ENCODE measurements around the gene PPM1J.
"Not testable (repeated sequence)": the region's sequence is repeated elsewhere in the genome, so short reads cannot be mapped to it uniquely, and the experiment has no call there.

PPM1J gene

DNA sequence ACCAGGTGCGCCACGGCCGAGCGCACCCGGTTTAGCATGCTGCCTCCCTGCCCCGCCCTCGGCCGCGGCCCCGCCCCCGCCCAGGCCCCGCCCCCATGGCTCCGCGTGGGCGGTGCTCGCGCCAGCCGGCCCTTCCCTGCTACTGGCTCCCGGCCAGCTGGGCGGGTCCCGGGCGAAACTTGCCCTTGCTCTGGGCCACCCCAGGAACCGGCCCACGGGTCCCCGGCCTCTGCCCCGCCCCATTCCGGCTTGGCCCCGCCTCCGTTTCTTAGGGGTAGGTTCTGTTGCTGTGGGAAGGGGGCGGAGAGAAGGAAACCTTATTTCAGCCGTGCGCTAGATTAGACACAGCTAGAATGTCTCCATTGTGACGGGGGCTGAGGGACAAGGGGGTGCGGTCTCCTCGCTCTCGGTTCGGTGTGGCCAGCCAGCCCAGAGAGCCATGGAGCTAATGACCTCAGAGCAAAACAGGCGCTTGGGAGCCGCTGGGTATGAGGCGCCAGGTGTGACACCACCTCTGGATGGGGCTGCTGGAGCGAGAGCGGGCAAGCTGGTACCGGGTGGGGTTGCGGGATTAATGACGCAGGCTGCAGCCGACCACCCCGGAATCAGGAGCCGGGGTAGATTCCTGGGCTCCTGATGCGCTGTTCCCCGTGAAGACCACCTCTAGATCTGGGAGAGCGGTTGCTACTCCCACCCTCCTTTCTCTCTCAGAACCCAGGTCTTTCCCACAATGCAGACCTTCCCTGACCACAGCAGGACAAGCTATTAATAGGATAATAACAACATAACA lies at the start of gene PPM1J:
Gene PPM1J (minus strand): TSS at position 69 of the 790 bp plus-strand sequence. CDS start 31 bp downstream, at position 38.
- peak; percentile 79 for DNase-seq (ENCODE audit: low spot score)

- DNase-seq (ENCODE audit: low spot score): no peak
These were observed 47.7 kb upstream of the PPM1J start for GRCh38 chr1:112762541-112763500.

GRCh38 chr1:112761714-112762480 lies 46.8 kb upstream of the PPM1J start:
- DNase-seq (ENCODE audit: low spot score): no peak

DNA sequence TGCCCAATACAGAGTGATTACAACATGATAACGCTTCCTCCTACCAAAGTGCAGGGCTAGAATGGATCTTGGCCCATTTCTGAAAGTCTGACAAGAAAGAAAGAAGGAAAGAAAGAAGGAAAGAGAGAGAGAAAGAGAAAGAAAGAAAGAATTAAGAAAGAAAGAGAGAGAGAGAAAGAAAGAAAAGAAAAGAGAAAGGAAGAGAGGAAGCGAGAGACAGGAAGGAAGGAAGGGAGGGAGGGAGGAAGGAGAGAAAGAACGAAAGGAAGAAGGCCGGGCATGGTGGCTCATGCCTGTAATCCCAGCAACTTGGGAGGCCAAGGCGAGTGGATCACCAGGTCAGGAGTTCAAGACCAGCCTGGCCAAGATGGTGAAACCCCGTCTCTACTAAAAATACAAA lies 44.1 kb upstream of the PPM1J start:
- DNase-seq (ENCODE audit: low spot score): no peak

DNA sequence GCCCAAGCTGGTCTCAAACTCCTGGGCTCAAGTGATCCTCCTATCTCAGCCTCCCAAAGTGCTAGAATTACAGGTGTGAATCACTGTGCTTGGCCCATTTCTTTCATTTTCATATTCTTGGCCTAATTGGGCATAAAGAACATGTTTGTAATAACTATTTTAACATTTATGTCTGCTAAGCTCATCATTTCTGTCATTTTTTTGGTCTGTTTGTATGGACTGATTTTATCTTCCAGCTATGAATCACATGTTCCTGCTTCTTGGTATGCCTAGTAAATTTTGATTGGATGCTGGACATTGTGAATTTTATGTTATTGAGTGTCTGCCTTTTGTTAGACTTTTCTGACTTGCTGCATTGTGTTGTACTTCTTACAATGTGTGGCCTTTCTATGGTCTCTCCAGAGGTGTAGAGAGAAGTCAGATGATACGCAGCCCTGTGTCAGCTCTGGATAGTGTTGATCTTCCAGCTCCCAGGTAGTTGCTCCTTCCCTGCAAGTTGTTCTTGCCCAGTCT lies 39.0 kb upstream of the PPM1J start:
- DNase-seq (ENCODE audit: low spot score): no peak

DNA sequence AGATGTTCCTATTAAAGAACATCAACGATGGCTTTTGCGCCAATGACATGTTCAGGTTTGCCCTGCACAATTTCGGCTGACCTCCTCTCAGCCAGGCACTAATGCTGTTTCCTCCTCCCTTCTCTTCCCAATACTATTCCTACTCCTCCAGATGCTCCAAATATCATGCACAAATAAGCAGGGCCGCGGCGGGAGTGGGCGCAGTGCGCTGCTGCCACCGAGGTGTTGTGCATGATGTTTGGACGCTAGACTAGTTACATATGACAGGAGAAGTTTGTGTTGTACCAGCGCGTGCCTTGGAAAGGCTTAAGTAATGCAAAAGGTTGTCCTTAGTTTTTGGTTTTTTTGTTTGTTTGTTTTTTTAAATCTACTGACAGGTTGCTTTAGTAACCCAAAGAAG lies 33.3 kb upstream of the PPM1J start:
- DNase-seq (ENCODE audit: low spot score): no peak

DNA sequence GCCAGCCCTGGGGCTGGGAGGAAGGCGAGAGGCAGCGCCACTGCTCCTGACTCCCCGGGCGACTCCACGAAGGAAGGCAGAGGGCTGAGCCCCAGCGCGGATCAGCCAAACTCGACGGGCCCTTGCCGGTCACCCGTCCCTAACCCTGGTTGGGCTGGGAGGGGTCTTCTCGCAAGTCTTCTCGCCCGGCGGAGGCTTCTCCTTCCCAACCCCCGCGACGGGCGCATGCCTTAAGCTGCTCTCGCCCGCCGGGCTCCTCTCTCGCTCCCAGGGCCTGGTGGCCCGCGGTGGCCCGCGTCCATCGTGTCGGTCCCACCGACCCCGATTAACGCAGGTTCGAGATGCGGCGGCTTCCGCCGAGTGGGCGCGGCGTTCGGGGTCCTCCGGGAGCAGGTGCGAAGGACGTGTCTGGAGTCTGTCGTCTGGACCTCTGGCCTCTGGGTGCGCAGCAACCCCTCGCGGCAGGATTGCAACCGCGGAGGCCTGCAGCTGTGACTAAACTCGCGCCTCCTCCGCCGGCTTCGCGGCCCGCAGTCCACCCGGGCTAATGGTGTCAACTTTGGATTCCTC lies 29.0 kb upstream of the PPM1J start:
- no peak for DNase-seq (ENCODE audit: low spot score)

GRCh38 chr1:112743174-112744008 lies 28.3 kb upstream of the PPM1J start:
- no peak for DNase-seq (ENCODE audit: low spot score)

GRCh38 chr1:112737573-112737972 lies 22.4 kb upstream of the PPM1J start:
- no peak for DNase-seq (ENCODE audit: low spot score)

DNA sequence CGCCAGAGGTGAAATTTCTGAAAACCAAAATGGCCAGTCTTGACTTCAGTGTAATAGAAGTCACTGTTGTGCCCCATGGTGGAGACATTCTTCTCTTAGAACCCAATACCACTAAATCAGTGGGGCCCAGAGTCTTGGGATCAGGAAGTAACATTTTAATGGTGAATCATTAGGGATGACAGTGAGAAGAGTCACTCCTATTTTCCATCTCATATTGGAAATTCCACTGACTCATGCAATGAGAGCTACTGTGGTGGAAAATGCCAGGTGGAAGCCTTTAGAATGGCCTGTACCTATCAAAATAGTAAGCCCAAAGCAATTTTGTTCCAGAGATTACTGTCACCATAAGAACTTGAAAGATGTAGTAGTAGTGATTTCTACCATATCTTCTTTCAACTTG lies 20.6 kb upstream of the PPM1J start:
- no peak for DNase-seq (ENCODE audit: low spot score)

- DNase-seq (ENCODE audit: low spot score): no peak
These were observed 16.3 kb upstream of the PPM1J start for GRCh38 chr1:112731451-112731850.

GRCh38 chr1:112729909-112730308 lies 14.8 kb upstream of the PPM1J start:
- DNase-seq (ENCODE audit: low spot score): no peak

DNA sequence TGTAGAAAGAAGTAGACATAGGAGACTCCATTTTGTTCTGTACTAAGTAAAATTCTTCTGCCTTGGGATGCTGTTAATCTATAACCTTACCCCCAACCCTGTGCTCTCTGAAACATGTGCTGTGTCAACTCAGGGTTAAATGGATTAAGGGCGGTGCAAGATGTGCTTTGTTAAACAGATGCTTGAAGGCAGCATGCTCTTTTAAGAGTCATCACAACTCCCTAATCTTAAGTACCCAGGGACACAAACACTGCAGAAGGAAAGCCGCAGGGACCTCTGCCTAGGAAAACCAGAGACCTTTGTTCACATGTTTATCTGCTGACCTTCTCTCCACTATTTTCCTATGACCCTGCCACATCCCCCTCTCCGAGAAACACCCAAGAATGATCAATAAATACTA lies 13.9 kb upstream of the PPM1J start:
- DNase-seq (ENCODE audit: low spot score): not testable (repeated sequence)

DNA sequence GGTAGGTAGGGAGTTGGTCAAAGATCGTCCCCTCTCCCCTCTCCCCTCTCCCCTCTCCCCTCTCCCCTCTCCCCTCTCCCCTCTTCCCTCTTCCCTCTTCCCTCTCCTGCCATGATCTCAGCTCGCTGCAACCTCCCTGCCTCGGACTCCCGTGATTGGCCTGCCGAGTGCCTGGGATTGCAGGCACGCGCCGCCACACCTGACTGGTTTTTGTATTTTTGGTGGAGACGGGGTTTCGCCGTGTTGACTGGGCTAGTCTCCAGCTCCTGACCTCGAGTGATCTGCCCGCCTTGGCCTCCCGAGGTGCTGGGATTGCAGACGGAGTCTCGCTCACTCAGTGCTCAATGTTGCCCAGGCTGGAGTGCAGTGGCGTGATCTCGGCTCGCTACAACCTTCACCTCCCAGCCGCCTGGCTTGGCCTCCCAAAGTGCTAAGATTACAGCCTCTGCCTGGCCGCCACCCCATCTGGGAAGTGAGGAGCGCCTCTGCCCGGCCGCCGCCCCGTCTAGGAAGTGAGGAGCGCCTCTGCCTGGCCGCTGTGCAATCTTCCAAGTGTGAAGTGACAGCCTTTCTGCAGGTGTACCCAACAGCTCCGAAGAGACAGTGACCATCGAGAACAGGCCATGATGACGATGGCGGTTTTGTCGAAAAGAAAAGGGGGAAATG lies 13.3 kb upstream of the PPM1J start:
- DNase-seq (ENCODE audit: low spot score): not testable (repeated sequence)

GRCh38 chr1:112727716-112728115 lies 12.6 kb upstream of the PPM1J start:
- no peak for DNase-seq (ENCODE audit: low spot score)

DNA sequence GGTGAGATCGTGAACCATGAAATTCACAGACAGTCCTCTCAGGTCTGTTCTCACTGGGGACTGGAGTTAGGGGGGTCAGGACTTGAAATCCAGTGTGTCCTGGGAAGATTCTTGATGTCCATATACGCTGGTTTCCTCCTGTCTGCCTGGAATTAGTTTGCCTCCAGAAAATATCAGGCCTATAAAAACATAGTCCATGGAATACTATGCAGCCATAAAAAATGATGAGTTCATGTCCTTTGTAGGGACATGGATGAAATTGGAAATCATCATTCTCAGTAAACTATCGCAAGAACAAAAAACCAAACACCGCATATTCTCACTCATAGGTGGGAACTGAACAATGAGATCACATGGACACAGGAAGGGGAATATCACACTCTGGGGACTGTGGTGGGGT lies 9.1 kb upstream of the PPM1J start:
- DNase-seq (ENCODE audit: low spot score): not testable (repeated sequence)

- DNase-seq (ENCODE audit: low spot score): no peak
These were observed 8.3 kb upstream of the PPM1J start for GRCh38 chr1:112723511-112723839.

DNA sequence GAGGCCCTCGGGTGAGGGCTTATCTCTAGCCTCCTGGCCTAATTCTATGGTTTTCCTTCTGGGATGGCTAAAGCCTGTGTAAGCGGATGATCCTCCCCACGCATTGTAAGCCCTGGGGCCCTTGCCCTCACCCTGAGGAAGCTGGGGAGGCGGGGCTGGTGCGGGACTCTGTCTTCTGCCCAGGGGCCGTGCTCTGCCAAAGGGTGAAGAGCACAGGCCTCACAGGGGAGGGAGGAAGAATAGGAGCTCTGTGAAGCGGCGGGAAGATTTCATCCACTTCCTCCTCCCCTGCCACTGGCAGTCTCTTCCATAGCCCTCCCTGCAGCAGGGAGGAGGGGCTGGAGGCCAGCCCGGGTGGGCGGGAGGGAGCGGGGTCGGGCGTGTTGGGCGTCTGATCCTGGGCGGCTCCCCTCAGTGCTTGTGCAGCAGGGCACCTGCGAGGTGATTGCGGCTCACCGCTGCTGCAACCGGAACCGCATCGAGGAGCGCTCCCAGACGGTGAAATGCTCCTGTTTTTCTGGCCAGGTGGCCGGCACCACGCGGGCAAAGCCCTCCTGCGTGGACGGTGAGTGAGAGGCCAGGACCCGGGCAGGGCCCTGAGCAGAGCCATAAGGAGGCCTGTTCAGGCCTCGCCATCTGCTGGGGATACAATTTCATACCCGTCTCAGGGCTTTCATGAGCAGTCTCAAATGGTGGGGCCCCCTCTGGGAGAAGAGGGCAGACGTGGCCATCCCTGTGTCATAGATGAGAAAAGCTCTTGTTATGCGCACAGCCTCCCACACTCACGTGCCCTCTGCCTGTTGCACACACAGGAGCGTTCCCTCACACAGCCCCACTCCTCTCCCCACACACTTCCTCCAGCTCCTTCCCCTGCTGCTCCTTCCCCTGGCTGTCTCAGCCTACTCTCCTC lies 7.7 kb upstream of the PPM1J start:
- no peak for DNase-seq (ENCODE audit: low spot score)

- no peak for DNase-seq (ENCODE audit: low spot score)
These were observed 6.9 kb upstream of the PPM1J start for GRCh38 chr1:112721966-112722524.
